HepG2 (cell line): ENCODE data around the gene MAP3K19. TPM values are rescaled to one million over a fixed set of nuclear protein-coding genes. Genes with fewer than 3 reads are reported as not detected.

Source experiments
- ATF1 ChIP-seq: IDR thresholded peaks from 2 replicates; pipeline ENCODE4 v1.6.1; 2016; ENCODE audit warnings: mild to moderate bottlenecking, control low read depth
- FOXK2 ChIP-seq: fragments of 450-650 bp; IDR thresholded peaks from 2 replicates; pipeline ENCODE4 v1.6.1; 2016
- HOXA9 ChIP-seq: sonication (generic); formaldehyde crosslinking; IDR thresholded peaks from 2 replicates; pipeline ENCODE4 v1.8.1; 2022; ENCODE audit warnings: missing genetic modification reagents, mild to moderate bottlenecking, moderate library complexity, borderline replicate concordance
- RXRB ChIP-seq: IDR thresholded peaks from 2 replicates; pipeline ENCODE4 v1.6.1; 2016; ENCODE audit warnings: borderline replicate concordance, missing genetic modification reagents, missing compliant biosample characterization
- SMYD3 ChIP-seq: sonication (generic); formaldehyde crosslinking; IDR thresholded peaks from 2 replicates; pipeline ENCODE4 v1.8.1; 2023; ENCODE audit warnings: mild to moderate bottlenecking, missing genetic modification reagents
- ZFP82 ChIP-seq: sonication (generic); formaldehyde crosslinking; IDR thresholded peaks from 2 replicates; pipeline ENCODE4 v1.5.1; 2020; ENCODE audit warnings: mild to moderate bottlenecking, missing genetic modification reagents, borderline replicate concordance
- ZNF547 ChIP-seq: sonication (generic); formaldehyde crosslinking; IDR thresholded peaks from 2 replicates; pipeline ENCODE4 v1.5.1; 2020; ENCODE audit warnings: mild to moderate bottlenecking, missing genetic modification reagents
- polyA plus RNA-seq, 8 experiments: library from polyadenylated mRNA; depleted of rRNA in 3 of 8; stranded (reverse) in 7 of 8; unstranded in 1 of 8; fragments of >200 nt; fragmentation: Illumina TruSeq in 4 of 8; extraction: Trizol in 4 of 8; gene quantifications; 2 replicates each; pipeline versions ENCODE4 v1.2.1 to v1.2.3, GENCODE V29; 2011 to 2016; ENCODE audit warnings: low read depth in 4 of 8, missing spikeins in 1 of 8, mixed read lengths in 1 of 8; ENCODE audit not compliant: insufficient read depth in 1 of 8
- total RNA-seq, 5 experiments: library from RNA; depleted of rRNA; stranded (reverse); fragments of >200 nt; fragmentation: Illumina TruSeq; extraction: Trizol; gene quantifications; 2 replicates each; pipeline ENCODE4 v1.2.3, GENCODE V29; 2016; ENCODE audit warnings: low read depth in 1 of 5
- TF ChIP-seq, protein P1 (sequence below): sonication (generic); formaldehyde crosslinking; IDR thresholded peaks from 2 replicates; pipeline ENCODE4 v1.4.0; 2020; ENCODE audit warnings: mild to moderate bottlenecking, missing genetic modification reagents, borderline replicate concordance
- TF ChIP-seq, protein P2 (sequence below): IDR thresholded peaks from 2 replicates; pipeline ENCODE4 v1.6.1; 2018; ENCODE audit warnings: missing genetic modification reagents, mild to moderate bottlenecking, missing compliant biosample characterization
- TF ChIP-seq, protein P3 (sequence below): sonication (generic); formaldehyde crosslinking; IDR thresholded peaks from 2 replicates; pipeline ENCODE4 v1.5.1; 2020; ENCODE audit warnings: missing genetic modification reagents, mild to moderate bottlenecking, borderline replicate concordance
- TF ChIP-seq, protein P4 (sequence below): sonication (generic); formaldehyde crosslinking; IDR thresholded peaks from 2 replicates; pipeline ENCODE4 v1.5.0; 2020; ENCODE audit warnings: mild to moderate bottlenecking, missing genetic modification reagents, moderate library complexity
- TF ChIP-seq, protein P5 (sequence below): sonication (generic); formaldehyde crosslinking; IDR thresholded peaks from 2 replicates; pipeline ENCODE4 v1.4.0; 2020; ENCODE audit warnings: missing genetic modification reagents, borderline replicate concordance

The MAP3K19 gene
- total and polyA plus RNA-seq, 2 of the 13 experiments (the other 11 are each of a cell fraction or from before 2014, with no cell fraction given), result not detected

DNA sequence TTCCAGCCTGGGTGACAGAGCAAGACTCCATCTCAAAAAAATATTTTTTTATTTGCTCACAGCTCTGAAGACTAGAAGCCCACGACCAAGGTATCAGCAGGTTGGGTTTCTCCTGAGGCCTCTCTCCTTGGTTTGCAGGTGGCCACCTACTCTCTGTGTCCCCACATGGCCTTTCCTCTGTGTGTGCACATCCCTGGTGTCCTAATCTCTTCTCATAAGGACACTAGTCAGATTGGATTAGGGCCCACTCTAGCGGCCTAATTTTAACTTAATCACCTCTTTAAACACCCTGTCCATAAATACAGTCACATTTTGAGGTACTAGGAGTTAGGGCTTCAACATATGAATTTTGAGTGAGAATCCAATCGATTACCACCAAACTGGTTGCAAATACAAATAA is 2.9 kb upstream of the MAP3K19 start (continued):
- TF ChIP-seq, protein P1, sequence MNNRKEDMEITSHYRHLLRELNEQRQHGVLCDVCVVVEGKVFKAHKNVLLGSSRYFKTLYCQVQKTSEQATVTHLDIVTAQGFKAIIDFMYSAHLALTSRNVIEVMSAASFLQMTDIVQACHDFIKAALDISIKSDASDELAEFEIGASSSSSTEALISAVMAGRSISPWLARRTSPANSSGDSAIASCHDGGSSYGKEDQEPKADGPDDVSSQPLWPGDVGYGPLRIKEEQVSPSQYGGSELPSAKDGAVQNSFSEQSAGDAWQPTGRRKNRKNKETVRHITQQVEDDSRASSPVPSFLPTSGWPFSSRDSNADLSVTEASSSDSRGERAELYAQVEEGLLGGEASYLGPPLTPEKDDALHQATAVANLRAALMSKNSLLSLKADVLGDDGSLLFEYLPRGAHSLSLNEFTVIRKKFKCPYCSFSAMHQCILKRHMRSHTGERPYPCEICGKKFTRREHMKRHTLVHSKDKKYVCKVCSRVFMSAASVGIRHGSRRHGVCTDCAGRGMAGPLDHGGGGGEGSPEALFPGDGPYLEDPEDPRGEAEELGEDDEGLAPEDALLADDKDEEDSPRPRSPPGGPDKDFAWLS (CRISPR knock-in tag), result 0 out of 2 replicates have a peak, but pooled peaks have one; percentile 29
- TF ChIP-seq HOXA9 (CRISPR knock-in tag) (no peak), ATF1 (CRISPR knock-in tag) (no peak), RXRB (peak; percentile 43; the same call in 1 of the 2 replicates), FOXK2 (no peak), SMYD3 (CRISPR knock-in tag) (no peak), ZFP82 (CRISPR knock-in tag) (0 out of 2 replicates have a peak, but pooled peaks have one; percentile 13), ZNF547 (0 out of 2 replicates have a peak, but pooled peaks have one; percentile 14)
- TF ChIP-seq, protein P2, sequence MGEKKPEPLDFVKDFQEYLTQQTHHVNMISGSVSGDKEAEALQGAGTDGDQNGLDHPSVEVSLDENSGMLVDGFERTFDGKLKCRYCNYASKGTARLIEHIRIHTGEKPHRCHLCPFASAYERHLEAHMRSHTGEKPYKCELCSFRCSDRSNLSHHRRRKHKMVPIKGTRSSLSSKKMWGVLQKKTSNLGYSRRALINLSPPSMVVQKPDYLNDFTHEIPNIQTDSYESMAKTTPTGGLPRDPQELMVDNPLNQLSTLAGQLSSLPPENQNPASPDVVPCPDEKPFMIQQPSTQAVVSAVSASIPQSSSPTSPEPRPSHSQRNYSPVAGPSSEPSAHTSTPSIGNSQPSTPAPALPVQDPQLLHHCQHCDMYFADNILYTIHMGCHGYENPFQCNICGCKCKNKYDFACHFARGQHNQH (CRISPR knock-in tag), result 0 out of 2 replicates have a peak, but pooled peaks have one; percentile 14
- TF ChIP-seq, protein P3, sequence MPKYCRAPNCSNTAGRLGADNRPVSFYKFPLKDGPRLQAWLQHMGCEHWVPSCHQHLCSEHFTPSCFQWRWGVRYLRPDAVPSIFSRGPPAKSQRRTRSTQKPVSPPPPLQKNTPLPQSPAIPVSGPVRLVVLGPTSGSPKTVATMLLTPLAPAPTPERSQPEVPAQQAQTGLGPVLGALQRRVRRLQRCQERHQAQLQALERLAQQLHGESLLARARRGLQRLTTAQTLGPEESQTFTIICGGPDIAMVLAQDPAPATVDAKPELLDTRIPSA, result no peak
- TF ChIP-seq, protein P4, sequence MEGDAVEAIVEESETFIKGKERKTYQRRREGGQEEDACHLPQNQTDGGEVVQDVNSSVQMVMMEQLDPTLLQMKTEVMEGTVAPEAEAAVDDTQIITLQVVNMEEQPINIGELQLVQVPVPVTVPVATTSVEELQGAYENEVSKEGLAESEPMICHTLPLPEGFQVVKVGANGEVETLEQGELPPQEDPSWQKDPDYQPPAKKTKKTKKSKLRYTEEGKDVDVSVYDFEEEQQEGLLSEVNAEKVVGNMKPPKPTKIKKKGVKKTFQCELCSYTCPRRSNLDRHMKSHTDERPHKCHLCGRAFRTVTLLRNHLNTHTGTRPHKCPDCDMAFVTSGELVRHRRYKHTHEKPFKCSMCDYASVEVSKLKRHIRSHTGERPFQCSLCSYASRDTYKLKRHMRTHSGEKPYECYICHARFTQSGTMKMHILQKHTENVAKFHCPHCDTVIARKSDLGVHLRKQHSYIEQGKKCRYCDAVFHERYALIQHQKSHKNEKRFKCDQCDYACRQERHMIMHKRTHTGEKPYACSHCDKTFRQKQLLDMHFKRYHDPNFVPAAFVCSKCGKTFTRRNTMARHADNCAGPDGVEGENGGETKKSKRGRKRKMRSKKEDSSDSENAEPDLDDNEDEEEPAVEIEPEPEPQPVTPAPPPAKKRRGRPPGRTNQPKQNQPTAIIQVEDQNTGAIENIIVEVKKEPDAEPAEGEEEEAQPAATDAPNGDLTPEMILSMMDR, result peak; percentile 39
- TF ChIP-seq, protein P5, sequence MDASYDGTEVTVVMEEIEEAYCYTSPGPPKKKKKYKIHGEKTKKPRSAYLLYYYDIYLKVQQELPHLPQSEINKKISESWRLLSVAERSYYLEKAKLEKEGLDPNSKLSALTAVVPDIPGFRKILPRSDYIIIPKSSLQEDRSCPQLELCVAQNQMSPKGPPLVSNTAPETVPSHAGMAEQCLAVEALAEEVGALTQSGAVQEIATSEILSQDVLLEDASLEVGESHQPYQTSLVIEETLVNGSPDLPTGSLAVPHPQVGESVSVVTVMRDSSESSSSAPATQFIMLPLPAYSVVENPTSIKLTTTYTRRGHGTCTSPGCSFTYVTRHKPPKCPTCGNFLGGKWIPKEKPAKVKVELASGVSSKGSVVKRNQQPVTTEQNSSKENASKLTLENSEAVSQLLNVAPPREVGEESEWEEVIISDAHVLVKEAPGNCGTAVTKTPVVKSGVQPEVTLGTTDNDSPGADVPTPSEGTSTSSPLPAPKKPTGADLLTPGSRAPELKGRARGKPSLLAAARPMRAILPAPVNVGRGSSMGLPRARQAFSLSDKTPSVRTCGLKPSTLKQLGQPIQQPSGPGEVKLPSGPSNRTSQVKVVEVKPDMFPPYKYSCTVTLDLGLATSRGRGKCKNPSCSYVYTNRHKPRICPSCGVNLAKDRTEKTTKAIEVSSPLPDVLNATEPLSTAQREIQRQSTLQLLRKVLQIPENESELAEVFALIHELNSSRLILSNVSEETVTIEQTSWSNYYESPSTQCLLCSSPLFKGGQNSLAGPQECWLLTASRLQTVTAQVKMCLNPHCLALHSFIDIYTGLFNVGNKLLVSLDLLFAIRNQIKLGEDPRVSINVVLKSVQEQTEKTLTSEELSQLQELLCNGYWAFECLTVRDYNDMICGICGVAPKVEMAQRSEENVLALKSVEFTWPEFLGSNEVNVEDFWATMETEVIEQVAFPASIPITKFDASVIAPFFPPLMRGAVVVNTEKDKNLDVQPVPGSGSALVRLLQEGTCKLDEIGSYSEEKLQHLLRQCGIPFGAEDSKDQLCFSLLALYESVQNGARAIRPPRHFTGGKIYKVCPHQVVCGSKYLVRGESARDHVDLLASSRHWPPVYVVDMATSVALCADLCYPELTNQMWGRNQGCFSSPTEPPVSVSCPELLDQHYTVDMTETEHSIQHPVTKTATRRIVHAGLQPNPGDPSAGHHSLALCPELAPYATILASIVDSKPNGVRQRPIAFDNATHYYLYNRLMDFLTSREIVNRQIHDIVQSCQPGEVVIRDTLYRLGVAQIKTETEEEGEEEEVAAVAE (CRISPR knock-in tag), result no peak
